Body of pancreas (tissue), 4 donors: Measurements from ENCODE around the gene NLRP5.

Source experiments
- CTCF ChIP-seq, 7 experiments: fragments of 450-650 bp in 4 of 7; fragments of 200-600 bp in 3 of 7; sonication (generic) in 3 of 7; IDR thresholded peaks; one replicate each; pipeline ENCODE4 v1.5.1; 2016 to 2019; ENCODE audit warnings: antibody characterized with exemption in 7 of 7
- POLR2A ChIP-seq, 3 donors: fragments of 450-650 bp; IDR thresholded peaks; one replicate each; pipeline ENCODE4 v1.6.1; 2016; ENCODE audit warnings: antibody characterized with exemption in 3 of 3, mild to moderate bottlenecking in 2 of 3

- TF ChIP-seq CTCF (IDR thresholded peaks at IDR 0.05) (no peak), POLR2A (IDR thresholded peaks at IDR 0.05) (no peak)
Observed at GRCh38 chr19:56079609-56080008, 93.0 kb downstream of the NLRP5 start.
